ENCODE measurements around the gene THOC3.
A peak's percentile ranks its signal among the peaks of the same experiment; 100 is the strongest.
"Not testable (repeated sequence)": the region's sequence is repeated elsewhere in the genome, so short reads cannot be mapped to it uniquely, and the experiment has no call there.

Gene THOC3

GRCh38 chr5:175960228-175960627, 7.9 kb downstream of the THOC3 start:
- peaks cover 18% of the 10 kb centered on the region for H3K36me3 Mint-ChIP-seq (ENCODE audit: insufficient read depth)
- H3K27ac Mint-ChIP-seq; ATAC-seq (replicated peaks); H3K4me1 Mint-ChIP-seq (ENCODE audit: low read depth in 2 of 2); DNase-seq; H3K27me3 Mint-ChIP-seq; H3K4me3 Mint-ChIP-seq; H3K9me3 Mint-ChIP-seq: not testable (repeated sequence)

GRCh38 chr5:175958515-175958914, 9.6 kb downstream of the THOC3 start:
- not testable (repeated sequence) for H3K4me1 Mint-ChIP-seq (ENCODE audit: low read depth in 2 of 2); H3K27me3 Mint-ChIP-seq; H3K4me3 Mint-ChIP-seq; H3K27ac Mint-ChIP-seq; ATAC-seq (replicated peaks); H3K9me3 Mint-ChIP-seq; DNase-seq
- peaks cover 13% of the 10 kb centered on the region for H3K36me3 Mint-ChIP-seq (ENCODE audit: insufficient read depth)

DNA sequence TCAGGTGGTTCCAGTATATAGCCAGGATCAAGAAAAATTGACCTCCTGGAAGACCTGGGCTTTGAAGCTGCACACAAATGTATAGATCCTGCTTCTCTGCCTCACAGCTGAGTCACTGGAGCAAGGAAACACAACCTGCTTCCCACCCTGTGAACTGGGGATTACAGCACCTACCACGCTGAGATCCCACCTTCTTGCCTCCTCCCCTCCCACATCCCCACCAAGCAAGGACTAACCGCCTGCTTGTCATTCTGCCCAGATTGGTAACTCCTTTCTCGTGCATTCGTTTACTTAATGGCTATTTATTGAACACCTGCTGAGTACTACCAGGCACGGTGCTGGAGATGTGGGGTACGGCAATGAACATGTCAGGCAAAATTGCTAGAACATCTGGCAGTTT, 14.0 kb downstream of the THOC3 start:
- H3K9me3 Mint-ChIP-seq; H3K27ac Mint-ChIP-seq; ATAC-seq (replicated peaks); H3K36me3 Mint-ChIP-seq (ENCODE audit: insufficient read depth); H3K4me3 Mint-ChIP-seq; H3K27me3 Mint-ChIP-seq; H3K4me1 Mint-ChIP-seq (ENCODE audit: low read depth in 2 of 2); DNase-seq: not testable (repeated sequence)

DNA sequence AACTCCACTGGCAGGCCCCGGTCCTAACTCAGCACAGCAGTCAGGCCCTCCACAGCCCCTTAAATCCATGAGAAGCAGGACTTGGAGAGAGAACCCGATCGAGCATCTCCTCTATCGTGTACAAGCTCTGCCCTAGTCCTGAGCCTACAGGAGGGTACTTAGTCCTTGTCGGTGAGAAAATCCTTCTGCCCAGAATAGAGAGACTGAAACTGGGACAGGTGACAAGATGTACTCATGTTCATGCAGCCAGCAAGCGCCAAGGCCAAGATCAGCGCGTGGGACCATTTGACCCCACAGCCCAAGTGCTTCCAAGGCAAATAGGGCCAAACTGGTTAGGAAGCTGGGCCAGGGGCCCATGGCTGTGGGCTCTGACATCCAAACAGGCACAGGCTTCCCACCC, 15.3 kb downstream of the THOC3 start:
- H3K4me1 Mint-ChIP-seq (ENCODE audit: low read depth in 2 of 2); H3K27ac Mint-ChIP-seq; H3K4me3 Mint-ChIP-seq; ATAC-seq (replicated peaks); H3K27me3 Mint-ChIP-seq; H3K9me3 Mint-ChIP-seq; DNase-seq; H3K36me3 Mint-ChIP-seq (ENCODE audit: insufficient read depth): not testable (repeated sequence)

DNA sequence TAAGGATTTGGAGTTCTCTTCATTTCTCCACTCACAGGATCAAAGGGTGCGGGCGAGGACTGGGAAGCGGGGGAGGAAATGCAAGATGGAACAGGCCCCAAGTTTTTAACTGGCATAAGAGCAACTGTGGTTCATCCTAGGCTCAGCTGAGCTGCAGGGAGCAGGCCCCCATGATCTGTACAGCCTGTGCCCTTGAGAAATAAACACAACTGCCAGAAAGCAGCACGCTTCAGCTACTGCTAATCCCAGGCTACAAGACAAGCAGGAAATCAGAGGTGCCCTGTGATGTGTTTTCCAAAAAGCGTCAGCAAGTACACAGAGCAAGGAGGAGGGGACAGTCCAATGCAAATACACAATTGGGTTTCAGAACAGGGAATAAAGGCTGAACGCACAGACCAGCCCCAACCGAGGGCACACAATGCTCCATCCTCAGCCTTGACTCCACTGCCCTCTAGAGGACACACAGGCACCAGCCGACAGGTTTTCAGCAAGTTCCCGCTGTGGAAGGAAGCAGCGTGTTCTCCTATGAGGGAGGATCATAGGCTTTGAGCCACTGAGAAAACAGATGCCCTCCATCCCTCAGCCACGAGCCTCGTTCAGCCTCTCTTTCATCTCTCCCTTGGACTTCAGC, 16.7 kb downstream of the THOC3 start:
- H3K4me1 Mint-ChIP-seq (ENCODE audit: low read depth in 2 of 2); H3K4me3 Mint-ChIP-seq; H3K36me3 Mint-ChIP-seq (ENCODE audit: insufficient read depth); H3K27ac Mint-ChIP-seq; H3K9me3 Mint-ChIP-seq; H3K27me3 Mint-ChIP-seq; DNase-seq: not testable (repeated sequence)
- peak; percentile 91 for ATAC-seq (replicated peaks)

DNA sequence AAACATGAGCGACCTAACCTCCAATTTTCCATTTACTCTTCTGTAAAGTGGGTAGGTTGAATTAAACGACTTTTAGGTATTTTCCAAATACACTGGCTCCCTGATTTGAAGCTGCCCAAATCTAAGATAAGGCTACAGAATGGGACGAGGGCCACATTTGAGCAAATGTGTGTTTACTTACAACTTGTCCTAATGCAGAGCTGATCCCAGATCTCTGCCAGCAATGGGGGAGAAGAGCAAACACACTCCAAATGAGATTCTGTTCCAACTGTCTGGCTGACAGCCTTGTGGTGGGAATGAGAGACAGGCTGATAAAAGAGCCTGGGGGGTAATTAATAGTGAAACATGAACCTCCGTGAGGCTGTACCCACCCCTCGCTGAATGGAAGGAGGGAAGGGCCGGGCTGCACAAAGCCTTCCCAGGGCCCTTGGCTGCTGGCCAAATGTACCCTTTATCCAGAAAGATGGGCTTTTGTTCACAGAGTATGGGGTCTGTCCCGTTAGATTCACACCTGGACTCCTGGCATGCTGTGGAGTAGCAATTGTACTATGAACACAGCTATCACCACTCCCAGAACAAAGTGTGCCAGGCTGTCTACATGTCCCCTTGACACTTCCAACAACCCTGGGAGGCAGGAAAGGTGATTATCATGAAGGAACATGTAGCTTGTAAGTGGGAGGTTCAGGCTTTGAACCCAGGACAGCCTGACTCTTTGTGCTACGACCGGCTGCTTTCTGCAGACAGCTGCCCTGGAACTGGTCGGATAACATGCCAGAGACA, 19.6 kb downstream of the THOC3 start:
- H3K36me3 Mint-ChIP-seq (ENCODE audit: insufficient read depth); H3K4me3 Mint-ChIP-seq; DNase-seq; H3K4me1 Mint-ChIP-seq (ENCODE audit: low read depth in 2 of 2); H3K27me3 Mint-ChIP-seq; ATAC-seq (replicated peaks); H3K27ac Mint-ChIP-seq; H3K9me3 Mint-ChIP-seq: not testable (repeated sequence)

DNA sequence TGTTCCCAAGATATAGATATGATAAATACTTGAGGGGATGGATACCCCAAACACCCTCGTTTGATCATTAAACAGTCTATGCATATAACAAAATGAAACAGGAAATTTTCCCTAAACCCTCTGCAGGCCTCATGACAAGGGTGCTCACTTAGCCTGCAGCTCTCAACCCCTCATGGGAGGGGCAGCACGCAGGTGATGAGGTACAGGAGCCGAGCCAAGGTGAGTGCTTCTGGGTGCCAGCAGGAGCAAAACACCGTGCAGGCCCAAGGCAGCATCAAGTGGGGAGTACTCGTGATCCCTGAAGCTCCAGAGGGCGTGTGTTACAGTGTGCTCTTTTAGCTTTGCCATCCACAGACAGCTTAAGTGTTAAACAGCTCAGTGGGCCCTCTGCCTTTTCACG, 24.9 kb downstream of the THOC3 start:
- not testable (repeated sequence) for H3K27me3 Mint-ChIP-seq; H3K4me1 Mint-ChIP-seq (ENCODE audit: low read depth in 2 of 2); H3K36me3 Mint-ChIP-seq (ENCODE audit: insufficient read depth); H3K4me3 Mint-ChIP-seq; DNase-seq; H3K27ac Mint-ChIP-seq; H3K9me3 Mint-ChIP-seq; ATAC-seq (replicated peaks)

DNA sequence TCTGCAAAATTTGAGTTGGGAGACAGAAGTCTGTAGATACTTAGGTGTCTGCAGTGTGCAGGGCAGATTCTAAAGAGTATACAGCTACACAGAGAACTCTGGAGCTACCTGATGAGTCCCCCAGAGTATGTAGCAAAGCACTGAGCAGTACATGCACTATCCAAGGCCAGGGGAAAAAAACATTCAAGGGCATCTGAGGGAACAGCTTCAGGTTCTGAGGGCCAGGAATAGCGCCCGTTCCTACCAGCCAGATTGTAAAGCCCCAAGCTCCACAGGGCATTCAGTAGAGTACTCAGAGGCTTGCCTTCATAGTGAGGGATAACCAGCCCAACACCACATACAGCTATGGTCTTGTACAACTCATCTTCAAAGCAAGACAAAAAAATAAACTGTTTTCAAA, 27.5 kb downstream of the THOC3 start:
- not testable (repeated sequence) for H3K27ac Mint-ChIP-seq; H3K4me3 Mint-ChIP-seq; H3K36me3 Mint-ChIP-seq (ENCODE audit: insufficient read depth); DNase-seq; H3K9me3 Mint-ChIP-seq; H3K27me3 Mint-ChIP-seq; ATAC-seq (replicated peaks); H3K4me1 Mint-ChIP-seq (ENCODE audit: low read depth in 2 of 2)

- DNase-seq; H3K9me3 Mint-ChIP-seq; H3K27ac Mint-ChIP-seq; ATAC-seq (replicated peaks); H3K4me1 Mint-ChIP-seq (ENCODE audit: low read depth in 2 of 2); H3K4me3 Mint-ChIP-seq; H3K36me3 Mint-ChIP-seq (ENCODE audit: insufficient read depth); H3K27me3 Mint-ChIP-seq: not testable (repeated sequence)
These were observed 29.6 kb downstream of the THOC3 start for GRCh38 chr5:175938489-175938888.

- DNase-seq; H3K27ac Mint-ChIP-seq; ATAC-seq (replicated peaks); H3K9me3 Mint-ChIP-seq; H3K4me3 Mint-ChIP-seq; H3K4me1 Mint-ChIP-seq (ENCODE audit: low read depth in 2 of 2); H3K36me3 Mint-ChIP-seq (ENCODE audit: insufficient read depth); H3K27me3 Mint-ChIP-seq: not testable (repeated sequence)
These were observed 39.4 kb downstream of the THOC3 start for GRCh38 chr5:175928752-175929151.

DNA sequence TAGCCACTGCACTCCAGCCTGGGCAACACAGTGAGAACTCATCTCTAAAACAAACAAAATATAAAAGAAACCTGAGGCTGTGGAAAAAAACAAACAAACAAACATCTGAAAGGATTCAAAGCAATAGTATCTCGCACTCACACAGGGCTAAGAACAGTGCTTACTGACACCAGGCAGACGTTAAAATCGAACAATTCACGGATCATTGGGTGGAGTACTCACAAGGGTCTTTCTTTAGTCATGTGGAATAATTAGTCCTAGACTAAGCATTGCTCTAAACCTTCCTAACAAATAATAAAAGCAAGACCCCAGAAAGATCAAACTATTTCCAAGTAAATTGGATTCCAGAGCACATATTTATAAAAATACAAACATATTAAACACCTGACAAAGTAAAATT, 43.0 kb downstream of the THOC3 start:
- not testable (repeated sequence) for DNase-seq; H3K27me3 Mint-ChIP-seq; H3K27ac Mint-ChIP-seq; H3K36me3 Mint-ChIP-seq (ENCODE audit: insufficient read depth); H3K4me3 Mint-ChIP-seq; H3K9me3 Mint-ChIP-seq; H3K4me1 Mint-ChIP-seq (ENCODE audit: low read depth in 2 of 2); ATAC-seq (replicated peaks)

DNA sequence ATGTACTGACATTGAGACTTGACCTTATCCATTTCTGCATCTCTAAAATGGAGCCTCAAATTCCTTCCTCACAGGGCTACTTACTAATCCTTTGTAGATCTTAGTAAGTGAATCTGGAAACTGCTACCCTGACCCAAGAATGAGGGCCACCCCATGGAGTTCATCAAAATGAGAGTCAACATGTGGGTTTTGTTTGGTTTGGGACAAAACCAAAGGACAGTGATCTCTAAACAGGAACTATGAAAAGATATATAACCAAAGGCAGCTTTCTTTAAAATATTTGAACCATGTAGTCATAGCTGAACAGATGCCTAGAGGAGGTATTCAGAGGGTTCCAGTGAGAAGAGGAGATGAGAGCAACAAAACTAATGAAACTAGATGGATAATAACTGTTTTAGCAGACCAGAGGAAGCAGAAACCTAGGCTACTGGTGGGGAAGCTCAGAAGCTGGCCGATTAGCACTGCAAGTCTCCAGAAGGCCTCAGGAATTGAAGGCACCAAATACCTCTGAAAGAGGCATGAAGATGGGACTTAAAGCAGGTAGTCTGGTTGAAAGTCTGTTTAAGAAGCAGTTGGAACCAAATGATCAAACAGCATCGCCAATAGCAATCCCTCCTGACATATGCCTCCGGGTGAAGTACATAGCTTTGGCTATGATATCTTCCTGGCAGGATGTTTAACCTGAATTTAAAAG, 45.8 kb downstream of the THOC3 start:
- ATAC-seq (replicated peaks), result no peak
- Mint-ChIP-seq H3K27me3 (no peaks in the 10 kb centered on the region), H3K36me3 (ENCODE audit: insufficient read depth) (peaks cover 4% of the 10 kb centered on the region), H3K27ac (no peak overlapping the region), H3K4me3 (no peak overlapping the region), H3K9me3 (no peaks in the 10 kb centered on the region), H3K4me1 (ENCODE audit: low read depth in 2 of 2) (peaks cover 0 to 4% of the 10 kb centered on the region in 2 donors)
- DNase-seq, result no peak

- peak overlapping the region in 1 of 2 donors; percentile 19 for H3K27ac Mint-ChIP-seq
- peaks cover 0 to 4% of the 10 kb centered on the region in 2 donors for H3K4me1 Mint-ChIP-seq (ENCODE audit: low read depth in 2 of 2)
- no peaks in the 10 kb centered on the region for H3K9me3 Mint-ChIP-seq
- ATAC-seq (replicated peaks), result no peak
- H3K36me3 Mint-ChIP-seq (ENCODE audit: insufficient read depth), result peaks cover 5% of the 10 kb centered on the region
- no peaks in the 10 kb centered on the region for H3K27me3 Mint-ChIP-seq
- DNase-seq, result no peak
- H3K4me3 Mint-ChIP-seq, result no peak overlapping the region
These were observed 46.9 kb downstream of the THOC3 start for GRCh38 chr5:175921061-175921730.
